PFSK-1 (cell line): ENCODE results near the gene SCAMP2.

Experiments used
- POLR2AphosphoS5 ChIP-seq: IDR thresholded peaks from 2 replicates; pipeline ENCODE4 v1.6.1; 2012; ENCODE audit warnings: low read depth, mild to moderate bottlenecking, control low read depth, low read length, moderate library complexity
- SIN3A ChIP-seq: IDR thresholded peaks from 2 replicates; pipeline ENCODE4 v1.6.1; 2012; ENCODE audit warnings: mild to moderate bottlenecking, low read length, moderate library complexity, borderline replicate concordance; ENCODE audit not compliant: insufficient read depth
- TF ChIP-seq, protein P1 (sequence below), 2 experiments: IDR thresholded peaks; 2 replicates each; pipeline versions ENCODE4 v1.6.1 to v1.8.0; 2011 to 2012; ENCODE audit warnings: low read depth in 2 of 2, low read length in 2 of 2, control low read depth in 1 of 2, inconsistent platforms in 1 of 2, mild to moderate bottlenecking in 1 of 2, moderate library complexity in 1 of 2; ENCODE audit not compliant: insufficient read depth in 1 of 2

DNA sequence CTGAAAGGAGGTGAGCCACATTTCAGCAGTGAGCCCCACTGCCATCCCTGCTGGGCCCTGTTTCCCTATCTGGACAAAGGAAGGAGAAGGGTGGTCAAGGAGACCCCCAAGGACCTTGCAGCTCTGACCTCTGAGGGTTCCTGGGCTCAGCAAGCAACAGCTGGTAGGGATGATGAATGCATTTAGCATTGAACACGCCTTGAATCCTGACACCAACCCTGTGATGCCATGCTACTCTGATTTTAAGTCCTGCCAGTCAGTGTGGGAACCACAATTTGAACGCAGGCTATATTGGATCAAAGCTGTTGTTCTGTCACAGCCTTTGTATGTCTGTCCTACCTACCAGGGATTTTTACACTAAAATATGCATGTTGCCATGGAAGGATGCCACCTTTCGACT, 23.2 kb upstream of the SCAMP2 start:
- no peak; the same call in 1 of the 2 replicates for TF ChIP-seq POLR2AphosphoS5
- TF ChIP-seq, protein P1, sequence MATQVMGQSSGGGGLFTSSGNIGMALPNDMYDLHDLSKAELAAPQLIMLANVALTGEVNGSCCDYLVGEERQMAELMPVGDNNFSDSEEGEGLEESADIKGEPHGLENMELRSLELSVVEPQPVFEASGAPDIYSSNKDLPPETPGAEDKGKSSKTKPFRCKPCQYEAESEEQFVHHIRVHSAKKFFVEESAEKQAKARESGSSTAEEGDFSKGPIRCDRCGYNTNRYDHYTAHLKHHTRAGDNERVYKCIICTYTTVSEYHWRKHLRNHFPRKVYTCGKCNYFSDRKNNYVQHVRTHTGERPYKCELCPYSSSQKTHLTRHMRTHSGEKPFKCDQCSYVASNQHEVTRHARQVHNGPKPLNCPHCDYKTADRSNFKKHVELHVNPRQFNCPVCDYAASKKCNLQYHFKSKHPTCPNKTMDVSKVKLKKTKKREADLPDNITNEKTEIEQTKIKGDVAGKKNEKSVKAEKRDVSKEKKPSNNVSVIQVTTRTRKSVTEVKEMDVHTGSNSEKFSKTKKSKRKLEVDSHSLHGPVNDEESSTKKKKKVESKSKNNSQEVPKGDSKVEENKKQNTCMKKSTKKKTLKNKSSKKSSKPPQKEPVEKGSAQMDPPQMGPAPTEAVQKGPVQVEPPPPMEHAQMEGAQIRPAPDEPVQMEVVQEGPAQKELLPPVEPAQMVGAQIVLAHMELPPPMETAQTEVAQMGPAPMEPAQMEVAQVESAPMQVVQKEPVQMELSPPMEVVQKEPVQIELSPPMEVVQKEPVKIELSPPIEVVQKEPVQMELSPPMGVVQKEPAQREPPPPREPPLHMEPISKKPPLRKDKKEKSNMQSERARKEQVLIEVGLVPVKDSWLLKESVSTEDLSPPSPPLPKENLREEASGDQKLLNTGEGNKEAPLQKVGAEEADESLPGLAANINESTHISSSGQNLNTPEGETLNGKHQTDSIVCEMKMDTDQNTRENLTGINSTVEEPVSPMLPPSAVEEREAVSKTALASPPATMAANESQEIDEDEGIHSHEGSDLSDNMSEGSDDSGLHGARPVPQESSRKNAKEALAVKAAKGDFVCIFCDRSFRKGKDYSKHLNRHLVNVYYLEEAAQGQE (IDR thresholded peaks at IDR 0.05; ENCODE audit: insufficient read depth in 1 of 2, low read depth in 2 of 2, low read length in 2 of 2) = no peak
- no peak for TF ChIP-seq SIN3A
